CD14-positive monocyte (primary cell): ENCODE data around the gene NDST3. TPM values are rescaled to one million over a fixed set of nuclear protein-coding genes. Genes with fewer than 3 reads are reported as not detected.

Source experiments
- DNase-seq, 3 donors: peaks; one replicate each; pipeline ENCODE4 v3.0.0-alpha.2; 2011 to 2022
- H2AFZ ChIP-seq: 2 replicates; pipeline ENCODE4 v1.6.0; 2012; ENCODE audit warnings: mild to moderate bottlenecking, low read depth, low read length, inconsistent platforms; ENCODE audit not compliant: insufficient read depth, poor library complexity, severe bottlenecking
- H3K27ac ChIP-seq, 2 donors: 1 replicate in 1 of 2; 2 replicates in 1 of 2; pipeline ENCODE4 v1.5.1; 2012 to 2013; ENCODE audit warnings: low read length in 2 of 2, control low read depth in 1 of 2, inconsistent platforms in 1 of 2, low read depth in 1 of 2, mild to moderate bottlenecking in 1 of 2
- H3K27me3 ChIP-seq, 2 donors: one replicate each; pipeline versions ENCODE4 v1.6.0 to v1.6.1; 2011 to 2013; ENCODE audit warnings: low read length in 2 of 2; ENCODE audit not compliant: control insufficient read depth in 2 of 2, insufficient read depth in 2 of 2
- H3K36me3 ChIP-seq, 2 donors: replicated peaks in 1 of 2; 1 replicate in 1 of 2; 2 replicates in 1 of 2; pipeline versions ENCODE4 v1.5.1 to v1.6.1; 2012 to 2013; ENCODE audit warnings: low read length in 2 of 2, control low read depth in 1 of 2, inconsistent platforms in 1 of 2, mild to moderate bottlenecking in 1 of 2; ENCODE audit not compliant: insufficient read depth in 2 of 2, control insufficient read depth in 1 of 2
- H3K4me1 ChIP-seq, 2 donors: 1 replicate in 1 of 2; 2 replicates in 1 of 2; pipeline versions ENCODE4 v1.5.1 to v1.6.1; 2012 to 2013; ENCODE audit warnings: low read length in 2 of 2, control low read depth in 1 of 2, inconsistent platforms in 1 of 2, mild to moderate bottlenecking in 1 of 2, moderate library complexity in 1 of 2; ENCODE audit not compliant: insufficient read depth in 2 of 2, control insufficient read depth in 1 of 2
- H3K4me2 ChIP-seq: replicated peaks from 2 replicates; pipeline ENCODE3; 2012; ENCODE audit warnings: low read length, moderate library complexity, mild to moderate bottlenecking; ENCODE audit not compliant: poor library complexity, severe bottlenecking; ENCODE audit errors: extremely low read depth
- H3K4me3 ChIP-seq, 3 experiments: fragments of 200-600 bp in 1 of 3; sonication (generic) in 1 of 3; replicated peaks in 1 of 3; 1 replicate in 2 of 3; 2 replicates in 1 of 3; pipeline ENCODE4 v1.5.1; 2011 to 2013; ENCODE audit warnings: low read length in 3 of 3, mild to moderate bottlenecking in 3 of 3, control low read depth in 2 of 3, low read depth in 2 of 3, inconsistent platforms in 1 of 3, moderate library complexity in 1 of 3
- H3K79me2 ChIP-seq: 2 replicates; pipeline ENCODE4 v1.6.0; 2012; ENCODE audit warnings: mild to moderate bottlenecking, control low read depth, inconsistent platforms, low read length, moderate library complexity; ENCODE audit not compliant: insufficient read depth
- H3K9ac ChIP-seq: 2 replicates; pipeline ENCODE4 v1.6.0; 2017; ENCODE audit warnings: low read length, mild to moderate bottlenecking; ENCODE audit not compliant: insufficient read depth, poor library complexity, severe bottlenecking
- H3K9me3 ChIP-seq, 2 donors: replicated peaks in 1 of 2; 1 replicate in 1 of 2; 2 replicates in 1 of 2; pipeline versions ENCODE4 v1.5.1 to v1.6.1; 2012 to 2013; ENCODE audit warnings: low read length in 2 of 2, control low read depth in 1 of 2; ENCODE audit not compliant: control insufficient read depth in 1 of 2, insufficient read depth in 1 of 2
- H4K20me1 ChIP-seq: 2 replicates; pipeline ENCODE4 v1.6.0; 2012; ENCODE audit warnings: mild to moderate bottlenecking, low read length, control low read depth, moderate library complexity; ENCODE audit not compliant: insufficient read depth
- H3K27ac Mint-ChIP-seq, 7 donors: one replicate each; pipeline ENCODE4 v1.8.0; 2020; ENCODE audit warnings: mild to moderate bottlenecking in 7 of 7, mixed read lengths in 7 of 7, moderate library complexity in 6 of 7, inconsistent platforms in 2 of 7
- H3K27me3 Mint-ChIP-seq, 3 donors: one replicate each; pipeline ENCODE4 v1.8.0; 2021 to 2022; ENCODE audit warnings: low read depth in 3 of 3, mild to moderate bottlenecking in 3 of 3, mixed read lengths in 3 of 3, moderate library complexity in 3 of 3, inconsistent platforms in 1 of 3
- H3K36me3 Mint-ChIP-seq, 2 donors: one replicate each; pipeline ENCODE4 v1.8.0; 2020; ENCODE audit warnings: mixed read lengths in 2 of 2, inconsistent platforms in 1 of 2, mild to moderate bottlenecking in 1 of 2
- H3K4me1 Mint-ChIP-seq: one replicate; pipeline ENCODE4 v1.8.0; 2020; ENCODE audit warnings: mild to moderate bottlenecking, mixed read lengths
- H3K4me3 Mint-ChIP-seq, 2 donors: one replicate each; pipeline ENCODE4 v1.8.0; 2020; ENCODE audit warnings: mild to moderate bottlenecking in 2 of 2, mixed read lengths in 2 of 2, moderate library complexity in 1 of 2
- H3K9me3 Mint-ChIP-seq, 7 donors: one replicate each; pipeline ENCODE4 v1.8.0; 2020 to 2022; ENCODE audit warnings: mixed read lengths in 7 of 7, mild to moderate bottlenecking in 6 of 7, moderate library complexity in 6 of 7, inconsistent platforms in 2 of 7
- WGBS: methylation state at CpG from one replicate; pipeline ENCODE4 v1.1.5; 2013; ENCODE audit warnings: missing lambda C conversion rate; ENCODE audit not compliant: insufficient coverage; 5-methylcytosine and 5-hydroxymethylcytosine counted together
- intact Hi-C, 2 donors: fragments of 100-400 bp; cut with micrococcal nuclease; formaldehyde crosslinking; loops; one replicate each; pipeline versions ENCODE4 v1.15.0 to v1.15.1; 2023
- polyA plus RNA-seq, 3 donors: library from polyadenylated mRNA; depleted of rRNA in 1 of 3; unstranded in 2 of 3; stranded (reverse) in 1 of 3; fragments of 300-500 nt in 2 of 3; fragments of >200 nt in 1 of 3; fragmentation: Illumina TruSeq in 2 of 3; gene quantifications; 1 replicate in 2 of 3; 2 replicates in 1 of 3; pipeline ENCODE4 v1.2.3, GENCODE V29; 2012 to 2021
- TF ChIP-seq, protein P1 (sequence below): fragments of 200-600 bp; IDR thresholded peaks from one replicate; pipeline ENCODE4 v1.8.0; 2022; ENCODE audit warnings: antibody characterized with exemption, mild to moderate bottlenecking

Gene NDST3
- polyA plus RNA-seq, 3 donors = not detected

DNA sequence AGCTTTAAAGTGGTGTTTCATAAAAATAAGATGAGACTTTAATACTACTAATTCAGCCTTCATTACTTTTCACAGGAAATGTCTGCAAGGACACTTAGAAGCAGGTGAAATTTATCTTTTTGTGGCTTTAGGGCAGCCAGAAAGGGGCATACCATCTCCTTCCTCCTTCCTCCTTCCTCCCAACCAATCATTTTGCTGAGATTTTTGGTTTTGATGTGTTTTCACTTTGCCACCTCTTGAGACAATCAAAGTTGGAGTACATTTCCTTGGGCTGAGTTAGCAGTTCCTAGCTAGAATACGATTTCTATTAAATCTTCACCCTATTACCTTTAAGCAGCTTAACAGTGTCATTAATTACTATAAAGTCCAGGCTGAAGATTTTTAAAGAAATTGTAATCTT, 5.1 kb upstream of the NDST3 start:
- no peak overlapping the region for H3K4me2 ChIP-seq
- H3K79me2 ChIP-seq = no peaks in the 10 kb centered on the region
- peaks cover 0 to 4% of the 10 kb centered on the region in 2 donors for H3K36me3 Mint-ChIP-seq
- H3K9ac ChIP-seq = no peak overlapping the region
- no peaks in the 10 kb centered on the region for H3K9me3 ChIP-seq
- no CpG with 5 or more reads among the region's 1 CpG for WGBS
- intact Hi-C loops = no loop called here
- H3K4me1 ChIP-seq = peaks cover 5 to 7% of the 10 kb centered on the region in 2 donors
- no peak overlapping the region for H2AFZ ChIP-seq
- no peaks in the 10 kb centered on the region for H3K36me3 ChIP-seq
- H3K4me3 ChIP-seq = no peak overlapping the region
- H3K27ac Mint-ChIP-seq = no peak overlapping the region
- peaks cover 0 to 8% (median 2%) of the 10 kb centered on the region in 7 donors for H3K9me3 Mint-ChIP-seq
- DNase-seq = no peak
- H4K20me1 ChIP-seq = no peaks in the 10 kb centered on the region
- H3K4me1 Mint-ChIP-seq = peaks cover 12% of the 10 kb centered on the region
- peaks cover 23 to 31% (median 23%) of the 10 kb centered on the region in 3 donors for H3K27me3 Mint-ChIP-seq
- TF ChIP-seq, protein P1, sequence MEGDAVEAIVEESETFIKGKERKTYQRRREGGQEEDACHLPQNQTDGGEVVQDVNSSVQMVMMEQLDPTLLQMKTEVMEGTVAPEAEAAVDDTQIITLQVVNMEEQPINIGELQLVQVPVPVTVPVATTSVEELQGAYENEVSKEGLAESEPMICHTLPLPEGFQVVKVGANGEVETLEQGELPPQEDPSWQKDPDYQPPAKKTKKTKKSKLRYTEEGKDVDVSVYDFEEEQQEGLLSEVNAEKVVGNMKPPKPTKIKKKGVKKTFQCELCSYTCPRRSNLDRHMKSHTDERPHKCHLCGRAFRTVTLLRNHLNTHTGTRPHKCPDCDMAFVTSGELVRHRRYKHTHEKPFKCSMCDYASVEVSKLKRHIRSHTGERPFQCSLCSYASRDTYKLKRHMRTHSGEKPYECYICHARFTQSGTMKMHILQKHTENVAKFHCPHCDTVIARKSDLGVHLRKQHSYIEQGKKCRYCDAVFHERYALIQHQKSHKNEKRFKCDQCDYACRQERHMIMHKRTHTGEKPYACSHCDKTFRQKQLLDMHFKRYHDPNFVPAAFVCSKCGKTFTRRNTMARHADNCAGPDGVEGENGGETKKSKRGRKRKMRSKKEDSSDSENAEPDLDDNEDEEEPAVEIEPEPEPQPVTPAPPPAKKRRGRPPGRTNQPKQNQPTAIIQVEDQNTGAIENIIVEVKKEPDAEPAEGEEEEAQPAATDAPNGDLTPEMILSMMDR = no peak
- H3K4me3 Mint-ChIP-seq = no peak overlapping the region
- peaks cover 19 to 27% of the 10 kb centered on the region in 2 donors for H3K27me3 ChIP-seq
- no peak overlapping the region for H3K27ac ChIP-seq

DNA sequence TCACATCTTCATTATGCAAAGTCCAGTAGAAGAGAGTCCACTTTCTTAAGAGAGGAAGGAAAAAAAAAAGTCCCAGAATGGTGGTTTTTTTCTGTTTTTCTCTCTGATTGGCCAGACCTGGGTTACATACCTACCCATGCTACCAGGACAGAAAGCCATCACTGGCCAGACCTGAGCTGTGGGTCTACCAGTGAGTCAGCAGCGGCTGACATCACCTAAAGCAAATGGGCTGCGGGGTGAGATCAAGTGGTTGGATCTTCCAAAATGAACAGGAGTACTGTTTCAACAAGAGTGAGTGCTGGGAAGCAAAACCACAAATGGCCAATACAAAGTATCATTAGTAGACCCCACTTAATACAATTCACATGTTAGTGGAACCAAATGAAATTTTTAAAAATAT, 1.6 kb upstream of the NDST3 start:
- Histone ChIP-seq H3K27me3 (peaks cover 28 to 32% of the 10 kb centered on the region in 2 donors), H3K4me1 (peaks cover 5 to 7% of the 10 kb centered on the region in 2 donors), H3K9ac (no peak overlapping the region), H3K79me2 (no peaks in the 10 kb centered on the region), H3K36me3 (no peaks in the 10 kb centered on the region), H3K4me3 (peak overlapping the region in 1 of 3 experiments; percentile 61), H3K27ac (no peak overlapping the region), H3K9me3 (no peaks in the 10 kb centered on the region), H3K4me2 (no peak overlapping the region), H4K20me1 (no peaks in the 10 kb centered on the region), H2AFZ (no peak overlapping the region)
- H3K4me3 Mint-ChIP-seq = peak overlapping the region; percentile 66 to 87
- WGBS = no CpG with 5 or more reads among the region's 2 CpGs
- H3K9me3 Mint-ChIP-seq = peaks cover 0 to 8% (median 0%) of the 10 kb centered on the region in 7 donors
- H3K27ac Mint-ChIP-seq = peak overlapping the region in 1 of 7 donors; percentile 3
- H3K4me1 Mint-ChIP-seq = peaks cover 12% of the 10 kb centered on the region
- peaks cover 0 to 5% of the 10 kb centered on the region in 2 donors for H3K36me3 Mint-ChIP-seq
- peaks cover 25 to 34% (median 25%) of the 10 kb centered on the region in 3 donors for H3K27me3 Mint-ChIP-seq
- intact Hi-C loops = no loop called here
- TF ChIP-seq, protein P1 = no peak
- DNase-seq = no peak
